ENCODE measurements around the gene DOCK4.

GRCh38 chr7:112140600-112140999 lies 65.6 kb downstream of the DOCK4 start:
- TF ChIP-seq CTCF (IDR thresholded peaks at IDR 0.05; ENCODE audit: insufficient read depth, low read depth, low read length) (no peak), EZH2 (IDR thresholded peaks at IDR 0.05; ENCODE audit: insufficient read depth, low read length) (no peak)
